ENCODE results near the gene RNF182.

Gene RNF182

DNA sequence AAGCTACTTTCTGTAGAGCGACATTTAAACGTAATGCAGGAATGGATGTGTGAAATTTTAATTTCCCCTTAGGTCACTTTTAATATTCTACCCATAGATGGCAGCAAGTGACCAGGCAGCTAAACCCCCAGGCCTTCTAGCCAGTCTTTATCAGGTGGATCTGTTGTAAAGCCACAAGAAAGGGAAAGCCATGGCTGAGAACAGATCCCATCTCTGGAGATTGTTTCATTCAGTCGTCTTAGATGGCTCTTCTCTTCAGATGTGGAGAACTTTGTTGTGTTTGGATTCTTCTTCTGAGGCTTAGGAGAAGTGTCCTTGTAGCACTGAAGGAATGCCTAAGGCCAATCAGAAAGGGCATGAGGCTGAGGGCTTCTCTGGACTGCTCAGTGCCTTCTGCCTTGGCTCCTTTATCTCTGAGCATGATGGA is 15.8 kb upstream of the RNF182 start:
- TF ChIP-seq SIN3A (IDR thresholded peaks at IDR 0.05; ENCODE audit: borderline replicate concordance, insufficient read depth, low read length) (no peak), FOXP2 (optimal IDR thresholded peaks at IDR 0.05; ENCODE audit: borderline replicate concordance, extremely low read depth, extremely low read length, insufficient read depth) (no peak), POLR2AphosphoS5 (IDR thresholded peaks at IDR 0.05; ENCODE audit: low read depth, low read length) (no peak), TAF1 (IDR thresholded peaks at IDR 0.05; ENCODE audit: borderline replicate concordance, insufficient read depth, low read length) (no peak)
- TF ChIP-seq, protein P1, sequence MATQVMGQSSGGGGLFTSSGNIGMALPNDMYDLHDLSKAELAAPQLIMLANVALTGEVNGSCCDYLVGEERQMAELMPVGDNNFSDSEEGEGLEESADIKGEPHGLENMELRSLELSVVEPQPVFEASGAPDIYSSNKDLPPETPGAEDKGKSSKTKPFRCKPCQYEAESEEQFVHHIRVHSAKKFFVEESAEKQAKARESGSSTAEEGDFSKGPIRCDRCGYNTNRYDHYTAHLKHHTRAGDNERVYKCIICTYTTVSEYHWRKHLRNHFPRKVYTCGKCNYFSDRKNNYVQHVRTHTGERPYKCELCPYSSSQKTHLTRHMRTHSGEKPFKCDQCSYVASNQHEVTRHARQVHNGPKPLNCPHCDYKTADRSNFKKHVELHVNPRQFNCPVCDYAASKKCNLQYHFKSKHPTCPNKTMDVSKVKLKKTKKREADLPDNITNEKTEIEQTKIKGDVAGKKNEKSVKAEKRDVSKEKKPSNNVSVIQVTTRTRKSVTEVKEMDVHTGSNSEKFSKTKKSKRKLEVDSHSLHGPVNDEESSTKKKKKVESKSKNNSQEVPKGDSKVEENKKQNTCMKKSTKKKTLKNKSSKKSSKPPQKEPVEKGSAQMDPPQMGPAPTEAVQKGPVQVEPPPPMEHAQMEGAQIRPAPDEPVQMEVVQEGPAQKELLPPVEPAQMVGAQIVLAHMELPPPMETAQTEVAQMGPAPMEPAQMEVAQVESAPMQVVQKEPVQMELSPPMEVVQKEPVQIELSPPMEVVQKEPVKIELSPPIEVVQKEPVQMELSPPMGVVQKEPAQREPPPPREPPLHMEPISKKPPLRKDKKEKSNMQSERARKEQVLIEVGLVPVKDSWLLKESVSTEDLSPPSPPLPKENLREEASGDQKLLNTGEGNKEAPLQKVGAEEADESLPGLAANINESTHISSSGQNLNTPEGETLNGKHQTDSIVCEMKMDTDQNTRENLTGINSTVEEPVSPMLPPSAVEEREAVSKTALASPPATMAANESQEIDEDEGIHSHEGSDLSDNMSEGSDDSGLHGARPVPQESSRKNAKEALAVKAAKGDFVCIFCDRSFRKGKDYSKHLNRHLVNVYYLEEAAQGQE (IDR thresholded peaks at IDR 0.05; ENCODE audit: insufficient read depth in 1 of 2, low read depth in 2 of 2, low read length in 2 of 2), result no peak

DNA sequence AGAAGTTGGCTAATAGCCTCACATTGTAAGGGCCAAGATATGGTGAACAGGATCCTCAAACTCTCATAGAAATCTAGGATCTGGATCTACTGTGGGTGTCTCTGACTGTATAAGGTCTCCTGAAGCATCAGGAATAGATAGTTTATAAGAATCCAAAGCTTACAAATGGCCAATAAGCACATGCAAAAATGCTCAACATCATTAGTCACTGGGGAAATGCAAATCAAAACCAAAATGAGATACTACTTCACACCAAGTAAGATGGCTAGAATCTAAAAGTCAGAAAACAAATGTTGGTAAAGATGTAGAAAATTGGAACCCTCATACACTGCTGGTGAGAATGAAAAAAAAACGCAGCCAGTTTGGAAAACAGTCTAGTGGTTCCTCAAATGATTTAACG is 14.3 kb upstream of the RNF182 start:
- TF ChIP-seq, protein P1 (IDR thresholded peaks at IDR 0.05; ENCODE audit: insufficient read depth in 1 of 2, low read depth in 2 of 2, low read length in 2 of 2), result no peak
- TF ChIP-seq SIN3A (IDR thresholded peaks at IDR 0.05; ENCODE audit: borderline replicate concordance, insufficient read depth, low read length) (no peak), POLR2AphosphoS5 (IDR thresholded peaks at IDR 0.05; ENCODE audit: low read depth, low read length) (no peak), TAF1 (IDR thresholded peaks at IDR 0.05; ENCODE audit: borderline replicate concordance, insufficient read depth, low read length) (no peak), FOXP2 (optimal IDR thresholded peaks at IDR 0.05; ENCODE audit: borderline replicate concordance, extremely low read depth, extremely low read length, insufficient read depth) (no peak)

DNA sequence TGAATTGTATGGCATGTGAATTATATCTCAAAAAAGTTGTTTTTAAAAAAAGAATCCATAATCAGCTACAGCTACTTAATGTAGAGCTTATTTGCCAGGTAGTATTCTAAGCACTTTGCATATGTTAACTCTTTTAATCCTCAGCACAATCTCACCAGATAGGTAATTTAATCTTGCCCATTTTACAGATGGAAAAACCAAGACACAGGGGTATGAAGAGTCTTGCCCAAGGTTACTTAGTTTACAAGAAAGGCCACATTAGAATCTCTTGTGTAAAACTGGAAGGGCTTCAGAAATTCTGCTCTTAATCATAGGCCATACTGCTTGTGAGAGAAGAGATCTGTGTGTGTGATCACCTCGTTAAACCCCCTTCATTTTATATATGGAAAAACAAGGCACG is 13.4 kb upstream of the RNF182 start:
- TF ChIP-seq FOXP2 (optimal IDR thresholded peaks at IDR 0.05; ENCODE audit: borderline replicate concordance, extremely low read depth, extremely low read length, insufficient read depth) (no peak), POLR2AphosphoS5 (IDR thresholded peaks at IDR 0.05; ENCODE audit: low read depth, low read length) (no peak), TAF1 (IDR thresholded peaks at IDR 0.05; ENCODE audit: borderline replicate concordance, insufficient read depth, low read length) (no peak), SIN3A (IDR thresholded peaks at IDR 0.05; ENCODE audit: borderline replicate concordance, insufficient read depth, low read length) (no peak)
- TF ChIP-seq, protein P1 (IDR thresholded peaks at IDR 0.05; ENCODE audit: insufficient read depth in 1 of 2, low read depth in 2 of 2, low read length in 2 of 2), result no peak

DNA sequence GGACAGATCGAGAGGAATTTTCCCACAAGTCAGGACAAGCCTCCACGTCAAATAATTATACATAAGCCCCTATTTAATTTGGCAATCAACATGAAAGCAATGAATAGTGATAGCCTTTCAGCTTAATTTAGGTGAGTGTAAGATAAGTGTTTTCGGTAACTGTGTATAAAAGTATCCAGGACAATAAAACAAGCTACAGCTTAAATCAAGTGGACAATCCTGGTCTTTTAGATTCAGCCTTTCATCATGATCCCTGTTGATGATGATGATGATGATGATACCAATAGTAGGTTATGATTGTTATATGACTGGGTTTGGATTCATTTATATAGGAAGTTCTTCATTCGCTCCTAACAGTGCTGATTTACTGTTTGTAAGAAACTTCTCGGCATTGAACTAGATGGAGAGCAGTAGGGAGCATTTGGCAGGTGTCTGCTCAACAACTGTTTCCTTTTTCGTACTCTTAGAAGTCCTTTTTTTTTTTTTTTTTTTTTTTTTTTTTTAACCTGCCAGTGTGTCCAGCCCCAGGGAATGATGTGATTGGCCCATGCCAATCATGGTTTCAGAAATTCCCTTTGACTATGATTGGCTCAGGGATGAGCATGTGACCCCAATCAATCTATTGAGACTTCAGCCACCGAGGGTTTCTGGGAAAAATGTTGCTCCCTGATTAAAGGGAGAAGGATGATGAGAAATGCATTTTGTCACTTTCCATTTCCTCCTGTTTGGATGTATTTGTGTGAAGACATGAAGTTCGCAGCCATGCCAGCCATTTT is 11.3 kb upstream of the RNF182 start:
- TF ChIP-seq TAF1 (IDR thresholded peaks at IDR 0.05; ENCODE audit: borderline replicate concordance, insufficient read depth, low read length), result no peak

DNA sequence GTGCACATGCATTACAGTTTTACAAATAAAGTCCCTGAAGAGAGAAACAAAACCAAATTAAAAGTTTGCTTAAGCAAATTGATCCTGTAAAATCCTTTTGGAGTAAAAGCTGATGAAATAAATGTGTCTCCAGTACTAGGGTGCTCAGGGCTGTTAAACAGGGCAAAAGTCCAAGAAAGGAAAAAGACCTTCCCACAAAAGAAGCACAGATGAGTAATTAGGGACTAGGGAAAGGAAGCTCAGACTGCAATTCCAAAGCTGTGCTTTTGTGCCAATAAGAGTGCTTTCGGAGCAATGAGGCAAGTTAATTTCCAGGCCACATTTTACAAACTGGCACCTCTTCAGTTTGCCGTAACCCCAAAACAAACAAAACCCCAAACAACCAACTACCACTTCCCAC is 10.4 kb upstream of the RNF182 start:
- TF ChIP-seq FOXP2 (optimal IDR thresholded peaks at IDR 0.05; ENCODE audit: borderline replicate concordance, extremely low read depth, extremely low read length, insufficient read depth) (no peak), TAF1 (IDR thresholded peaks at IDR 0.05; ENCODE audit: borderline replicate concordance, insufficient read depth, low read length) (no peak), SIN3A (IDR thresholded peaks at IDR 0.05; ENCODE audit: borderline replicate concordance, insufficient read depth, low read length) (no peak), POLR2AphosphoS5 (IDR thresholded peaks at IDR 0.05; ENCODE audit: low read depth, low read length) (no peak)
- TF ChIP-seq, protein P1 (IDR thresholded peaks at IDR 0.05; ENCODE audit: insufficient read depth in 1 of 2, low read depth in 2 of 2, low read length in 2 of 2), result no peak
